Testis (tissue), 2 donors: ENCODE data around the gene TIMM8B.

Experiments
- CTCF ChIP-seq, 3 experiments: fragments of 450-650 bp in 2 of 3; fragments of 200-600 bp in 1 of 3; sonication (generic) in 1 of 3; IDR thresholded peaks; one replicate each; pipeline ENCODE4 v1.5.1; 2016 to 2019; ENCODE audit warnings: antibody characterized with exemption in 3 of 3, mild to moderate bottlenecking in 2 of 3, moderate library complexity in 1 of 3
- POLR2A ChIP-seq: fragments of 450-650 bp; IDR thresholded peaks from one replicate; pipeline ENCODE4 v1.6.1; 2017; ENCODE audit warnings: antibody characterized with exemption, mild to moderate bottlenecking, moderate library complexity

- no peak for TF ChIP-seq CTCF (IDR thresholded peaks at IDR 0.05)
- TF ChIP-seq POLR2A = no peak
These were observed 9.6 kb upstream of the TIMM8B start for GRCh38 chr11:112096194-112096593.
